ENCODE measurements around the gene PEA15. TPM values are rescaled to one million over a fixed set of nuclear protein-coding genes. Genes with fewer than 3 reads are reported as not detected.

The PEA15 gene, protein sequence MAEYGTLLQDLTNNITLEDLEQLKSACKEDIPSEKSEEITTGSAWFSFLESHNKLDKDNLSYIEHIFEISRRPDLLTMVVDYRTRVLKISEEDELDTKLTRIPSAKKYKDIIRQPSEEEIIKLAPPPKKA
- polyA plus RNA-seq = 10 to 100 TPM; 12.8 to 14.2 (median 13.2) TPM

DNA sequence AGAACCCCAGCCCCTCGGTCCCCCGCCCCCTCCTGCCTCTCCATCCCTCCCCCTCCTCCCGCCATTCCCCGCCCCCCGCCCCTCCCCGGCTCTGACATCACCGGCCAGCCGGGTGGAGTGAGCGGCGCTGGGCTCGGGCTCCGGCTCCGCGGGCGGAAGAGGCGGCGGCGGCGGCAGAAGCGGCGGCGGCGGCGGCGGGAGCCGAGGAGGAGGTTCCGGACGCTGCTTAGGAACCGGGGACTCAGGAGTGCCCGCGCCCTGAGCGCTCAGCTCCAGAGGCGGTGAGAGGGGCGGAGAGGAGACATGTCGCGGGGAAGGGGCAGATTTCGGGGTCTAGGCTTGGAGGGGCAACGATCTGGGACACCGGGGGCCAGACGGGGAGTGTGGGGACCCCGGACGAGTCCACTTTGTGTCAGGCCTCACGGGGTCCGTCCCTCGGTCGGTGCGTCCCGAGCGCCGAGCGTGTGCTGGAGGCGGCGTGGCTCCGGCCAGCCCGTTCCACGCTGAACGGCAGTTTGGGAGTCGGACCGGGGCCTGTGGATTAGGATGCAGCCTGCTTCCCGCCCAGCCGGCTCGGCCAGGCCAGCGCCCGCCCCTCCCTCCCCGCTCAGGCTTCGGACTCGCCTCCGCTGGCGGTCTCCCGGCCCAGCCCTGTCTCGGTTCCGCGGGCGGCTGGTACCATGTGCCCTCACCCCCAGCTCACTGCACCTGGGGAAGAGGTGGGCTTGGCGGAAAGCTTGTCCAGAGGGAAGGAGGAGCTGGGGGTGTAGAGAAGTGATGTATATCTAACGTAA is at the start of gene PEA15:
Gene PEA15, plus strand, starts transcription at position 143 of the 794 bp plus-strand sequence. CDS start 6,161 bp downstream, outside the sequence.
- Mint-ChIP-seq H3K4me3 (peak within 1 kb of the TSS; percentile 89 to 94 (median 90)), H3K9me3 (no peaks in the 10 kb centered on the region), H3K36me3 (no peaks in the 10 kb centered on the region), H3K4me1 (peaks cover 34 to 46% of the 10 kb centered on the region in 2 donors), H3K27me3 (ENCODE audit: low read depth in 3 of 3) (peaks cover 0 to 4% (median 0%) of the 10 kb centered on the region in 3 donors), H3K27ac (peak within 1 kb of the TSS; percentile 68 to 95 (median 88))
- DNase-seq = peak; percentile 68 to 72 (median 69)

DNA sequence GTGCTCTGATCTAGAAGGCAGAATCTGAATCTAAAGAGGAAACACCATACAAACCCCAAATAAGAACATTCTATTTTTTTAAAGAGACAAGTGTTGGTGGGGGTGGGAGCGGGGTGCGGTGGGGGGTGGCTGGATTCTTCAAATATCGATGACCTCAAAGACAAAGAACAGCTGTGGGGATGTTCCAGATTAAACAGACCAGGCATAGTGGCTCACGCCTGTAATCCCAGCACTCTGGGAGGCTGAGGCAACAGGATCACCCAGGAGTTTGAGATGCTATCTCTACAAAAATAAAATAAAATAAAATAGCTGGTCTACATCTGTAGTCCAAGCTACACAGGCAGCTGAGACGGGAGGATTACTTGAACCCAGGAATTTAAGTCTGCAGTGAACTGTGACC is 48.8 kb upstream of the PEA15 start:
- Mint-ChIP-seq H3K27me3 (ENCODE audit: low read depth in 3 of 3) (peaks cover 0 to 19% (median 4%) of the 10 kb centered on the region in 3 donors), H3K9me3 (no peaks in the 10 kb centered on the region), H3K4me3 (no peak overlapping the region), H3K27ac (no peak overlapping the region), H3K4me1 (no peaks in the 10 kb centered on the region), H3K36me3 (no peaks in the 10 kb centered on the region)
- no peak for DNase-seq

DNA sequence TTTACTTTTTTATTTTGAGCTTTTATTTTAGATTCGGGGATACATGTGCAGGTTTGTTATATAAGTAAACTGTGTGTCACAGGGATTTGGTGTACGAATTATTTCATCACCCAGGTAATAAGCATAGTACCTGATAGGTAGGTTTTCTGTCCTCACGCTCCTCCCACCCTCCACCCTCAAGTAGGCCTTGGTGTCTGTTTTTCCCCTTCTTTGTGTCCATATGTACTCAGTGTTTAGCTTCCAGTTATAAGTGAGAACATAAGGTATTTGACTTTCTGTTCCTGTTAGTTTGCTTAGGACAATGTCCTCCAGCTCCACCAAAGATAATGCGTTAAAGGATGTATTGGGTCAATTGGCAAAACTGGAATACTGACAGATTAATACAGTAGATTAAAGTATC is 48.0 kb upstream of the PEA15 start:
- DNase-seq = no peak
- Mint-ChIP-seq H3K4me1 (no peaks in the 10 kb centered on the region), H3K36me3 (no peaks in the 10 kb centered on the region), H3K9me3 (no peaks in the 10 kb centered on the region), H3K27ac (no peak overlapping the region), H3K27me3 (ENCODE audit: low read depth in 3 of 3) (peaks cover 0 to 12% (median 8%) of the 10 kb centered on the region in 3 donors), H3K4me3 (no peak overlapping the region)

DNA sequence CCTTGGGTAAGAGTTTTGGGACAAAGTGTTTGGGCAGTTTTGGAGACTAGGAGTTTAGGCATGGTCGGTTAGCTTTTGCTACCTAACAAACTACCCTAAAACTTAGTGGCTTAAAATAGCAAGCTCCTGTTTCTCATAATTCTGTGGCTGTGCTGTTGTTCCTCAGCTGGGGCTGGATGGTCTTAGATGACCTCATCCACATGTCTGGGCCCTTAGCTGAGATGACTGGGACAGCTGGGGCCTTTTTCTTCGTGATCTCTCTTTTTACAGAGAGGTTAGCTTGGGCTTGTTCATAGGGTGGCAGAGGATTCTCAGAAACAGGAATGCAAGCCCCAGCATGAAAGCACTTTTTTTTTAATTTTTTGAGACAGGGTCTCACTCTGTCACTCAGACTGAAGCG is 47.2 kb upstream of the PEA15 start:
- no peak overlapping the region for H3K27ac Mint-ChIP-seq
- H3K27me3 Mint-ChIP-seq (ENCODE audit: low read depth in 3 of 3) = peaks cover 0 to 10% (median 8%) of the 10 kb centered on the region in 3 donors
- no peak overlapping the region for H3K4me3 Mint-ChIP-seq
- no peaks in the 10 kb centered on the region for H3K36me3 Mint-ChIP-seq
- H3K4me1 Mint-ChIP-seq = no peaks in the 10 kb centered on the region
- DNase-seq = no peak
- H3K9me3 Mint-ChIP-seq = no peaks in the 10 kb centered on the region

DNA sequence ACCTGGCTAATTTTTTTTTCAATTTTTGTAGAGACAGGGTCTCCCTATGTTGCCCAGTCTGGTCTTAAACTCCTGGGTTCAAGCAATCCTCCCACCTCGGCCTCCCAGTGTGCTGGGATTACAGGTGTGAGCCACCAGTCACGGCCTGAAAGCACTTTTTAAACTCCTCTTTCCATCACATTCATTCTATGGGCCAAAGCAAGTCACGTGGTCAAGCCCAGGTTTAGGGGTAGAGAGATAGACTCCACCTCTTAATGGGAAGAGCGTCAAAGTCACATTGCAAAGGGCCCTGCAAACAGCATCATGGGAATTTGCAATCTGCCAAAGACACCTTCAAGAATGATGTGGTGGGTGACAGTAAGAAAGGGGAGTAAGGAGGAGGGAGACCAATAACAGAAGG is 46.6 kb upstream of the PEA15 start:
- H3K27ac Mint-ChIP-seq = no peak overlapping the region
- H3K36me3 Mint-ChIP-seq = no peaks in the 10 kb centered on the region
- H3K27me3 Mint-ChIP-seq (ENCODE audit: low read depth in 3 of 3) = peaks cover 3 to 10% (median 8%) of the 10 kb centered on the region in 3 donors
- H3K4me3 Mint-ChIP-seq = no peak overlapping the region
- no peaks in the 10 kb centered on the region for H3K9me3 Mint-ChIP-seq
- peaks cover 0 to 3% of the 10 kb centered on the region in 2 donors for H3K4me1 Mint-ChIP-seq
- DNase-seq = no peak

DNA sequence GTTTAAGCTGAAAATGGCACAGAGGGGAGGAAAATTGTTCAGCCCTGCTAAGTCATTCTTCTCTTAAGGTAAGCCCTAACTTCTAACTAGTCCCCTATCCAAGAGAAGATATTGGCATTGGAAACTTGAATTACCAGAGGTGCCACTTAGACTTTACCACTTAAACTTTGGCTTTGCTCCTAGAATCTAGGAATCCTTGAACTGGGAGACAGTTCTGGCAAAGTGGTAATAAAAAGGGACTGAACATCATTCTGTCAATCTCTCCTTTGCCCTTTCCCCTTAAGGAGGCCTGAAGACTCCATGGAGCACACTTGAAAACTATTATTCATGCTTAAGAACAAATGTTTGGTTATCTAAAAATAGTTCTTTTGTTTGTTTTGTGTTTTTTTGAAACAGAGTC is 45.3 kb upstream of the PEA15 start:
- Mint-ChIP-seq H3K36me3 (no peaks in the 10 kb centered on the region), H3K4me3 (no peak overlapping the region), H3K27me3 (ENCODE audit: low read depth in 3 of 3) (peaks cover 3 to 16% (median 8%) of the 10 kb centered on the region in 3 donors), H3K9me3 (no peaks in the 10 kb centered on the region), H3K4me1 (peaks cover 0 to 8% of the 10 kb centered on the region in 2 donors), H3K27ac (no peak overlapping the region)
- no peak for DNase-seq

DNA sequence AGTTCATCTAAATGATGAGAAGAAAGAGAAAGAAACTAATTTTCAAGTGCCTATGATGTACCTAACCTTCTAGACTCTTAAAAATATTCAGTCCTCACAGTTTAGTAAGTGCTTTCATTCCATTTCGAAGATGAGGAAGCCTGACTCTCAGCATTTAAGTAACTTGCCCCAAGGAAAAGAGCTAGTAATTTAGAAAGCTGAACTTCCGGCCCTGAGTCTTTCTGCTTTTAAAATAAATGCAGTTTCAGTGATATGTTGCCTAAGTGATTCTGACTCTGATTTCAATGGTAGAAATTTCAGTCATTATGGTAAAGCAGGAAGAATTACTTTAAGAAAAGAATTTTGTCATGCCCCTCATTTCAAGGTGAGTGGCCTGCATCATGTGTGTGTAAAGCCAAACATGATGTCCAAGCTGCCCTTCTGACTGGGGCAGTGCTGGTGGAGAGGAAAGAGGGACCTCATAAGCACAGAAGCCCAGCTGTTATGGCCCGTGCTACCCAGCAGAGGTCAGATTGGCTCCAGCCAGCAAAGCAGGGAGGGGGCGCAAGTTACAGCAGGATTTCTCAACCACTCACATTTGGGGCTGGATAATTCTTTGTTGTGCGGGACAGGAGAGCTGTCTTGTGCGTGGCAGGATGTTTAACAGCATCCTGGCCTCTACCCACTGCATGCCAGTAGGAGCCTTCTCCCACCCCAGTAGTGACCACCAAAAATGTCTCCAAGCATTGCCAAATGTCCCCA is 43.0 kb upstream of the PEA15 start:
- Mint-ChIP-seq H3K9me3 (no peaks in the 10 kb centered on the region), H3K4me1 (peaks cover 10 to 22% of the 10 kb centered on the region in 2 donors), H3K27ac (no peak overlapping the region), H3K36me3 (peaks cover 0 to 5% (median 0%) of the 10 kb centered on the region in 3 donors), H3K4me3 (no peak overlapping the region), H3K27me3 (ENCODE audit: low read depth in 3 of 3) (peaks cover 9 to 18% (median 10%) of the 10 kb centered on the region in 3 donors)
- DNase-seq = no peak

DNA sequence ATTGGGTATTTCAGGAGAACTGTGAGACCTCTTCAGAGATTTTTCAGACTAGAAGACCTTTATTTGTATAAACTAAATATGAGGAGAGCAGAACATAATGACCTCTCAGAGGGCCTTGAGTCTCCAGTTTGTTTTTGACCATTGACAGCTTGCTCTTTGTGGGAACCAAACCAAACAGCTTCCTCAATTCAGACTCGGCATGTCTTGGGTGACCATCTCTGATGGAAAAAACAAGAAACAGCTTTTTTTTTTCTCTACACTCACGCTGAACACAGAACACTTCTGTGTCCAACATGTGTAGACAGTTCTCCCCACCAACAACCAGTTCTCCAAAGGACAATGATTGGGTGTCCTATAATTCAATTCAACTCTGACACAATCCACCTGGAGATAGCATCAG is 42.3 kb upstream of the PEA15 start:
- Mint-ChIP-seq H3K27ac (no peak overlapping the region), H3K9me3 (peaks cover 0 to 2% (median 0%) of the 10 kb centered on the region in 6 donors), H3K4me1 (peaks cover 10 to 22% of the 10 kb centered on the region in 2 donors), H3K36me3 (peaks cover 0 to 5% (median 0%) of the 10 kb centered on the region in 3 donors), H3K4me3 (no peak overlapping the region), H3K27me3 (ENCODE audit: low read depth in 3 of 3) (peaks cover 9 to 16% (median 13%) of the 10 kb centered on the region in 3 donors)
- DNase-seq = no peak

DNA sequence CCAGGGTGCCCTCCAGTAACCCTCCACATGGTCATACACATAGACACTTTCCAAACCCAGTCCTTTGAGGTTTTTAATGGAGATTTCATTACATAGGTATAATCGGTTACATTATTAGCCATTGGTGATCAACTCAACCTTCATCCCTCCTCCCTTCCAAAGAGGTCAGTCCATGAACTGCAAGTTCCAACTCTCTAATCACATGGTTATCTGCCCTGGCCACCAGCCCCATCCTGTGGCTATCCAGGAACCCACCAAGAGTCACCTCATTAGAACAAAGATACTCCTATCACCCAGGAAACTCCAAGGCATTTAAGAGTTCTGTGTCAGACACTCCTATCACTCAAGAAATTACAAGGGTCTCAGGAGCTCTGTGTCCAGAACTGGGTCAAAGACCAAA is 41.6 kb upstream of the PEA15 start:
- Mint-ChIP-seq H3K4me3 (no peak overlapping the region), H3K27me3 (ENCODE audit: low read depth in 3 of 3) (peaks cover 9 to 16% (median 13%) of the 10 kb centered on the region in 3 donors), H3K4me1 (peaks cover 10 to 22% of the 10 kb centered on the region in 2 donors), H3K9me3 (peaks cover 0 to 2% (median 0%) of the 10 kb centered on the region in 6 donors), H3K36me3 (peaks cover 0 to 5% (median 0%) of the 10 kb centered on the region in 3 donors), H3K27ac (no peak overlapping the region)
- DNase-seq = no peak

DNA sequence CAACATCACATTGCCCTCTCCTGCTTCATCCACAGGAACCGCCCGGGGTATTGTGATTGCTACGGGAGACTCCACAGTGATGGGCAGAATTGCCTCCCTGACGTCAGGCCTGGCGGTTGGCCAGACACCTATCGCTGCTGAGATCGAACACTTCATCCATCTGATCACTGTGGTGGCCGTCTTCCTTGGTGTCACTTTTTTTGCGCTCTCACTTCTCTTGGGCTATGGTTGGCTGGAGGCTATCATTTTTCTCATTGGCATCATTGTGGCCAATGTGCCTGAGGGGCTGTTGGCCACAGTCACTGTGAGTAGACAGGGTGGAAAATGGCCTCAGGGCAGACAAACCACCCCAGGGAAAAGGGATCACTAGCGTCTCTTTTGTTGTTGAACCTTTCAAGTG is 41.1 kb upstream of the PEA15 start:
- DNase-seq = no peak
- Mint-ChIP-seq H3K9me3 (peaks cover 0 to 2% (median 0%) of the 10 kb centered on the region in 6 donors), H3K27me3 (ENCODE audit: low read depth in 3 of 3) (peaks cover 9 to 16% (median 15%) of the 10 kb centered on the region in 3 donors), H3K4me1 (peaks cover 12 to 27% of the 10 kb centered on the region in 2 donors), H3K27ac (no peak overlapping the region), H3K4me3 (no peak overlapping the region), H3K36me3 (peaks cover 0 to 5% (median 0%) of the 10 kb centered on the region in 3 donors)

DNA sequence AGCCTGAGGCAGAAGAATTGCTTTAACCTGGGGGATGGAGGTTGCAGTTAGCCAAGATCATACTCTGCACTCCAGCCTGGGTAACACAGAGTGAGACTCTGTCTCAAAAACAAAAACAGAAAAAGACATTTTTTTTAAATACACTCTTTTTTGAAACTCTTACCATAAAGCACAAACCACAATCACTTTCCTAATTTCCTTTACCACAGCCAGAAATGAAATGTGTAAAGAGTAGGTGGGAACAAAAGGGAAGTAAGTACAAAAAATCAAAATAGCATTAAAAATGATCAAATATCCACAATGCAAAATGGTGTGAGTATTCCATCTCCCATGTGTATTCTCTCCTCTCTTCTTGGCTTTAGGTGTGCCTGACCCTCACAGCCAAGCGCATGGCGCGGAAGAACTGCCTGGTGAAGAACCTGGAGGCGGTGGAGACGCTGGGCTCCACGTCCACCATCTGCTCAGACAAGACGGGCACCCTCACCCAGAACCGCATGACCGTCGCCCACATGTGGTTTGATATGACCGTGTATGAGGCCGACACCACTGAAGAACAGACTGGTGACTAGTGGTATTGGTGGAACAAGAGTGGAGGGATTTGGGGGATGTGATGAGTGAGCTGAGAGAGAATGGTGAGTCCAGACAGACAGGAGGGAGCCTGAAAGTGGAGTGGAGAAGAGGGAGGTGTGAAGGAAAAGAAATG is 38.9 kb upstream of the PEA15 start:
- peaks cover 20 to 37% of the 10 kb centered on the region in 2 donors for H3K4me1 Mint-ChIP-seq
- peak overlapping the region in 2 of 5 donors; percentile 9 to 10 for H3K4me3 Mint-ChIP-seq
- H3K36me3 Mint-ChIP-seq = peaks cover 0 to 5% (median 0%) of the 10 kb centered on the region in 3 donors
- peaks cover 11 to 17% (median 14%) of the 10 kb centered on the region in 3 donors for H3K27me3 Mint-ChIP-seq (ENCODE audit: low read depth in 3 of 3)
- H3K9me3 Mint-ChIP-seq = peaks cover 0 to 2% (median 0%) of the 10 kb centered on the region in 6 donors
- DNase-seq = peak in 1 of 3 donors; percentile 9
- peak overlapping the region in 1 of 6 donors; percentile 55 for H3K27ac Mint-ChIP-seq

DNA sequence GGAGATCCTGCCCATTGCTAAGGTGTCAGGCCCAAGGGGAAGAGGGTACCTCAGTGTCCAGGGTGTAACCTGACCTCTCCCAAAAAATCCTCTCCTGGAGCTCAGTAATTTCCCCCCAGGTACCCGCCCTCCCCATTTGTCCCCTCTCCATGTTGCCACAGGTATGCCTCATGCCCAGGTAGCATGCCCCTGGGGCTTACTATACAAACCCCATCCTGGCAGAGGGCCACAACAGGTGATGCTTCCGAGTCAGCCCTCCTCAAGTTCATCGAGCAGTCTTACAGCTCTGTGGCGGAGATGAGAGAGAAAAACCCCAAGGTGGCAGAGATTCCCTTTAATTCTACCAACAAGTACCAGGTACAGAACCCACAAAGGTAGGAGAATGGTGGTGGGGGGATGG is 38.1 kb upstream of the PEA15 start:
- H3K9me3 Mint-ChIP-seq = peaks cover 0 to 2% (median 0%) of the 10 kb centered on the region in 6 donors
- peaks cover 20 to 37% of the 10 kb centered on the region in 2 donors for H3K4me1 Mint-ChIP-seq
- peaks cover 0 to 5% (median 0%) of the 10 kb centered on the region in 3 donors for H3K36me3 Mint-ChIP-seq
- no peak for DNase-seq
- H3K4me3 Mint-ChIP-seq = no peak overlapping the region
- peaks cover 7 to 18% (median 14%) of the 10 kb centered on the region in 3 donors for H3K27me3 Mint-ChIP-seq (ENCODE audit: low read depth in 3 of 3)
- no peak overlapping the region for H3K27ac Mint-ChIP-seq

DNA sequence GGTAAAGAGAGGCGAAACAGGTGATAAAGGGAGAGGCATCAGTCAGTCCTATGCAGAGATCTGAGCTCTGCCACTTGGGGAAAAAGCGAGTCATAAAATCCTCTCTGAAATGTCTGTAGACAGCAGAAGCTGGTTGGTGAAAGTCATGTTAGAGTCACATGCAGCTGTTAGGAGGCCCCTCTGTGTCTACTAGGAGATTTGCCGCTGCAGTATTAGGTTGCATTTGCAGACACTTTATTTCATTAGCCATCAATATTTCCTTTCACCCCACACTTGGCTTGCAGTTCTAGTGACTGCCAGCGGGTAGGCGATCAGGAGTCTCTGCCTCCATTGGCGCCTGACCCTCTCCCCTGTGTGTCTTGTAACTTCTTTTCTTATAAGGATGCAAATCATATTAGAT is 37.6 kb upstream of the PEA15 start:
- peaks cover 0 to 2% (median 0%) of the 10 kb centered on the region in 6 donors for H3K9me3 Mint-ChIP-seq
- no peak for DNase-seq
- H3K4me3 Mint-ChIP-seq = no peak overlapping the region
- peaks cover 20 to 37% of the 10 kb centered on the region in 2 donors for H3K4me1 Mint-ChIP-seq
- no peak overlapping the region for H3K27ac Mint-ChIP-seq
- H3K36me3 Mint-ChIP-seq = peaks cover 0 to 5% (median 0%) of the 10 kb centered on the region in 3 donors
- H3K27me3 Mint-ChIP-seq (ENCODE audit: low read depth in 3 of 3) = peaks cover 10 to 18% (median 16%) of the 10 kb centered on the region in 3 donors
